HepG2 (cell line): ENCODE data around the gene NKAIN4. TPM values are rescaled to one million over a fixed set of nuclear protein-coding genes. Genes with fewer than 3 reads are reported as not detected.

ENCODE experiments used
- EEA1 ChIP-seq: sonication (generic); formaldehyde crosslinking; IDR thresholded peaks from 2 replicates; pipeline ENCODE4 v1.5.1; 2020; ENCODE audit warnings: mild to moderate bottlenecking, missing genetic modification reagents, borderline replicate concordance
- KDM2A ChIP-seq: sonication (generic); formaldehyde crosslinking; IDR thresholded peaks from 2 replicates; pipeline ENCODE4 v1.4.0; 2020; ENCODE audit warnings: low read depth, missing genetic modification reagents, borderline replicate concordance
- NBN ChIP-seq: fragments of 450-650 bp; conservative IDR thresholded peaks from 2 replicates; pipeline ENCODE4 v1.6.1; 2017
- NCOR1 ChIP-seq: fragments of 200-600 bp; sonication (generic); IDR thresholded peaks from 2 replicates; pipeline ENCODE4 v1.7.0; 2017; ENCODE audit warnings: antibody characterized with exemption, low read length, borderline replicate concordance
- POLR2AphosphoS2 ChIP-seq: IDR thresholded peaks from 2 replicates; pipeline ENCODE4 v1.6.1; 2011; ENCODE audit warnings: low read depth, low read length, improper control_type of control experiment
- REPIN1 ChIP-seq: sonication (generic); formaldehyde crosslinking; IDR thresholded peaks from 2 replicates; pipeline ENCODE4 v1.8.0; 2022; ENCODE audit warnings: missing genetic modification reagents, low read depth, mild to moderate bottlenecking, borderline replicate concordance
- SAFB2 ChIP-seq: sonication (generic); formaldehyde crosslinking; IDR thresholded peaks from 2 replicates; pipeline ENCODE4 v1.5.1; 2020; ENCODE audit warnings: missing genetic modification reagents, low read depth, mild to moderate bottlenecking, borderline replicate concordance
- ZMYM4 ChIP-seq: sonication (generic); formaldehyde crosslinking; IDR thresholded peaks from 2 replicates; pipeline ENCODE4 v1.8.1; 2023; ENCODE audit warnings: mild to moderate bottlenecking, missing genetic modification reagents
- ZNF441 ChIP-seq: sonication (generic); formaldehyde crosslinking; IDR thresholded peaks from 2 replicates; pipeline ENCODE4 v1.7.0; 2021; ENCODE audit warnings: missing genetic modification reagents, borderline replicate concordance
- polyA plus RNA-seq, 8 experiments: library from polyadenylated mRNA; depleted of rRNA in 3 of 8; stranded (reverse) in 7 of 8; unstranded in 1 of 8; fragments of >200 nt; fragmentation: Illumina TruSeq in 4 of 8; extraction: Trizol in 4 of 8; gene quantifications; 2 replicates each; pipeline versions ENCODE4 v1.2.1 to v1.2.3, GENCODE V29; 2011 to 2016; ENCODE audit warnings: low read depth in 4 of 8, missing spikeins in 1 of 8, mixed read lengths in 1 of 8; ENCODE audit not compliant: insufficient read depth in 1 of 8
- total RNA-seq, 5 experiments: library from RNA; depleted of rRNA; stranded (reverse); fragments of >200 nt; fragmentation: Illumina TruSeq; extraction: Trizol; gene quantifications; 2 replicates each; pipeline ENCODE4 v1.2.3, GENCODE V29; 2016; ENCODE audit warnings: low read depth in 1 of 5
- TF ChIP-seq, protein P1 (sequence below): sonication (generic); formaldehyde crosslinking; IDR thresholded peaks from 2 replicates; pipeline ENCODE4 v1.5.0; 2020; ENCODE audit warnings: mild to moderate bottlenecking, missing genetic modification reagents
- TF ChIP-seq, protein P2 (sequence below): sonication (generic); formaldehyde crosslinking; IDR thresholded peaks from 2 replicates; pipeline ENCODE4 v1.4.0; 2020; ENCODE audit warnings: missing genetic modification reagents
- TF ChIP-seq, protein P3 (sequence below): sonication (generic); formaldehyde crosslinking; IDR thresholded peaks from 2 replicates; pipeline ENCODE4 v1.5.1; 2020; ENCODE audit warnings: mild to moderate bottlenecking, missing genetic modification reagents, moderate library complexity
- TF ChIP-seq, protein P4 (sequence below): IDR thresholded peaks from 2 replicates; pipeline ENCODE4 v1.6.1; 2016; ENCODE audit warnings: missing compliant biosample characterization, missing genetic modification reagents, borderline replicate concordance

Gene NKAIN4
- total and polyA plus RNA-seq, 2 of the 13 experiments (the other 11 are each of a cell fraction or from before 2014, with no cell fraction given), result not detected

DNA sequence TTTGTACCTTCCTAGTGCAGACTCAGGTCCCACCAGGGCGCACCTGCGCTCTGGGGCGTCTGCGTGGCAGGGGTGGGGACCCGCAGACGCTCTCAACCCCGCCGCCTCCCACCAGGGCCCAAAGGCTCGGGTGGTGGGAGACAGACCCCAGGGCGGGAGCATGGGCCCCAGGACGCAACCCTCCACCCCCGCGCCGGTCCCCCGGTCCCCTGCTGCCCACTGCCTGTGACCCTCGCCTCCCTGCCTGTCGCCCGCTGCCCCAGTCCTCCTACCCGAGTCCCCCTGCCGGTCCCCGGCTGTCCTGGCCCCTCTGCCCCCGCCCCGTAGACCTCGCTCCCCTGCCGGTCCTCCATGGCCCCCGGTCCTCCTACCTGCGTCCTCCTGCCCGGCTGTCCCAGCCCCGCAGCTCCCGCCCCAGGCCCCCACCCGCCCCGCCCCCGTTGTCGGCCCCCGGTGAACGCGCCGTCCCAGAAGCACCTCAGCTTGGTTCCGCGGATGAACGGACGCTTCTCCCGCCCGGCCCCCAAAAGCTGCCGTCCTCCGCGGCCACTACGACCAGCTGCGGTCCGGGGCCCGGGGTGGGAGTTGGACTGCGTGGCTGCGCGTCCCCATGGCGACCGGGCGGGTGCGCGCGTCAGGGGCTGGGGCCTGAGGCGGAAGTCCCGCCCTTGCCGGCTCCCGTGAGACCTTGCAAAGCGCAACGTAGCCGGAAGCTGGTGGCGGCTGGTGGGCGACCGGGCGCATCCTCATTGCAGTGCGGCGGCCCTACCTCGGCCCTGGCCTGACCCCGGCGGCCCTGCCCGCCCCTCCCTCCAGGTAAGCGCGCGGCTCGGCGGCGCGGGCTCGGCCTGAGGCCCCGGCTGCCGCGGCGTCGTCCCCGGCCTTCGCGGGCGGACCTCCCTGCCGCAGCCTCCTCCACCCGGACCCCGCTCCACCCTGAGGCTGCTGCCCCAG is 18.1 kb upstream of the NKAIN4 start, which contains the start of gene ARFGAP1 (continued):
- TF ChIP-seq, protein P1, sequence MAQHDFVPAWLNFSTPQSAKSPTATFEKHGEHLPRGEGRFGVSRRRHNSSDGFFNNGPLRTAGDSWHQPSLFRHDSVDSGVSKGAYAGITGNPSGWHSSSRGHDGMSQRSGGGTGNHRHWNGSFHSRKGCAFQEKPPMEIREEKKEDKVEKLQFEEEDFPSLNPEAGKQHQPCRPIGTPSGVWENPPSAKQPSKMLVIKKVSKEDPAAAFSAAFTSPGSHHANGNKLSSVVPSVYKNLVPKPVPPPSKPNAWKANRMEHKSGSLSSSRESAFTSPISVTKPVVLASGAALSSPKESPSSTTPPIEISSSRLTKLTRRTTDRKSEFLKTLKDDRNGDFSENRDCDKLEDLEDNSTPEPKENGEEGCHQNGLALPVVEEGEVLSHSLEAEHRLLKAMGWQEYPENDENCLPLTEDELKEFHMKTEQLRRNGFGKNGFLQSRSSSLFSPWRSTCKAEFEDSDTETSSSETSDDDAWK (CRISPR knock-in tag), result no peak
- TF ChIP-seq KDM2A (CRISPR knock-in tag), result peak; percentile 81
- TF ChIP-seq, protein P2, sequence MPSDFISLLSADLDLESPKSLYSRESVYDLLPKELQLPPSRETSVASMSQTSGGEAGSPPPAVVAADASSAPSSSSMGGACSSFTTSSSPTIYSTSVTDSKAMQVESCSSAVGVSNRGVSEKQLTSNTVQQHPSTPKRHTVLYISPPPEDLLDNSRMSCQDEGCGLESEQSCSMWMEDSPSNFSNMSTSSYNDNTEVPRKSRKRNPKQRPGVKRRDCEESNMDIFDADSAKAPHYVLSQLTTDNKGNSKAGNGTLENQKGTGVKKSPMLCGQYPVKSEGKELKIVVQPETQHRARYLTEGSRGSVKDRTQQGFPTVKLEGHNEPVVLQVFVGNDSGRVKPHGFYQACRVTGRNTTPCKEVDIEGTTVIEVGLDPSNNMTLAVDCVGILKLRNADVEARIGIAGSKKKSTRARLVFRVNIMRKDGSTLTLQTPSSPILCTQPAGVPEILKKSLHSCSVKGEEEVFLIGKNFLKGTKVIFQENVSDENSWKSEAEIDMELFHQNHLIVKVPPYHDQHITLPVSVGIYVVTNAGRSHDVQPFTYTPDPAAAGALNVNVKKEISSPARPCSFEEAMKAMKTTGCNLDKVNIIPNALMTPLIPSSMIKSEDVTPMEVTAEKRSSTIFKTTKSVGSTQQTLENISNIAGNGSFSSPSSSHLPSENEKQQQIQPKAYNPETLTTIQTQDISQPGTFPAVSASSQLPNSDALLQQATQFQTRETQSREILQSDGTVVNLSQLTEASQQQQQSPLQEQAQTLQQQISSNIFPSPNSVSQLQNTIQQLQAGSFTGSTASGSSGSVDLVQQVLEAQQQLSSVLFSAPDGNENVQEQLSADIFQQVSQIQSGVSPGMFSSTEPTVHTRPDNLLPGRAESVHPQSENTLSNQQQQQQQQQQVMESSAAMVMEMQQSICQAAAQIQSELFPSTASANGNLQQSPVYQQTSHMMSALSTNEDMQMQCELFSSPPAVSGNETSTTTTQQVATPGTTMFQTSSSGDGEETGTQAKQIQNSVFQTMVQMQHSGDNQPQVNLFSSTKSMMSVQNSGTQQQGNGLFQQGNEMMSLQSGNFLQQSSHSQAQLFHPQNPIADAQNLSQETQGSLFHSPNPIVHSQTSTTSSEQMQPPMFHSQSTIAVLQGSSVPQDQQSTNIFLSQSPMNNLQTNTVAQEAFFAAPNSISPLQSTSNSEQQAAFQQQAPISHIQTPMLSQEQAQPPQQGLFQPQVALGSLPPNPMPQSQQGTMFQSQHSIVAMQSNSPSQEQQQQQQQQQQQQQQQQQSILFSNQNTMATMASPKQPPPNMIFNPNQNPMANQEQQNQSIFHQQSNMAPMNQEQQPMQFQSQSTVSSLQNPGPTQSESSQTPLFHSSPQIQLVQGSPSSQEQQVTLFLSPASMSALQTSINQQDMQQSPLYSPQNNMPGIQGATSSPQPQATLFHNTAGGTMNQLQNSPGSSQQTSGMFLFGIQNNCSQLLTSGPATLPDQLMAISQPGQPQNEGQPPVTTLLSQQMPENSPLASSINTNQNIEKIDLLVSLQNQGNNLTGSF (CRISPR knock-in tag), result no peak
- TF ChIP-seq, protein P3, sequence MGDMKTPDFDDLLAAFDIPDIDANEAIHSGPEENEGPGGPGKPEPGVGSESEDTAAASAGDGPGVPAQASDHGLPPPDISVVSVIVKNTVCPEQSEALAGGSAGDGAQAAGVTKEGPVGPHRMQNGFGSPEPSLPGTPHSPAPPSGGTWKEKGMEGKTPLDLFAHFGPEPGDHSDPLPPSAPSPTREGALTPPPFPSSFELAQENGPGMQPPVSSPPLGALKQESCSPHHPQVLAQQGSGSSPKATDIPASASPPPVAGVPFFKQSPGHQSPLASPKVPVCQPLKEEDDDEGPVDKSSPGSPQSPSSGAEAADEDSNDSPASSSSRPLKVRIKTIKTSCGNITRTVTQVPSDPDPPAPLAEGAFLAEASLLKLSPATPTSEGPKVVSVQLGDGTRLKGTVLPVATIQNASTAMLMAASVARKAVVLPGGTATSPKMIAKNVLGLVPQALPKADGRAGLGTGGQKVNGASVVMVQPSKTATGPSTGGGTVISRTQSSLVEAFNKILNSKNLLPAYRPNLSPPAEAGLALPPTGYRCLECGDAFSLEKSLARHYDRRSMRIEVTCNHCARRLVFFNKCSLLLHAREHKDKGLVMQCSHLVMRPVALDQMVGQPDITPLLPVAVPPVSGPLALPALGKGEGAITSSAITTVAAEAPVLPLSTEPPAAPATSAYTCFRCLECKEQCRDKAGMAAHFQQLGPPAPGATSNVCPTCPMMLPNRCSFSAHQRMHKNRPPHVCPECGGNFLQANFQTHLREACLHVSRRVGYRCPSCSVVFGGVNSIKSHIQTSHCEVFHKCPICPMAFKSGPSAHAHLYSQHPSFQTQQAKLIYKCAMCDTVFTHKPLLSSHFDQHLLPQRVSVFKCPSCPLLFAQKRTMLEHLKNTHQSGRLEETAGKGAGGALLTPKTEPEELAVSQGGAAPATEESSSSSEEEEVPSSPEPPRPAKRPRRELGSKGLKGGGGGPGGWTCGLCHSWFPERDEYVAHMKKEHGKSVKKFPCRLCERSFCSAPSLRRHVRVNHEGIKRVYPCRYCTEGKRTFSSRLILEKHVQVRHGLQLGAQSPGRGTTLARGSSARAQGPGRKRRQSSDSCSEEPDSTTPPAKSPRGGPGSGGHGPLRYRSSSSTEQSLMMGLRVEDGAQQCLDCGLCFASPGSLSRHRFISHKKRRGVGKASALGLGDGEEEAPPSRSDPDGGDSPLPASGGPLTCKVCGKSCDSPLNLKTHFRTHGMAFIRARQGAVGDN (CRISPR knock-in tag), result peak; percentile 80
- TF ChIP-seq NCOR1, result no peak
- TF ChIP-seq POLR2AphosphoS2, result no peak
- TF ChIP-seq SAFB2 (CRISPR knock-in tag), result peak; percentile 35; the same call in 1 of the 2 replicates
- TF ChIP-seq, protein P4, sequence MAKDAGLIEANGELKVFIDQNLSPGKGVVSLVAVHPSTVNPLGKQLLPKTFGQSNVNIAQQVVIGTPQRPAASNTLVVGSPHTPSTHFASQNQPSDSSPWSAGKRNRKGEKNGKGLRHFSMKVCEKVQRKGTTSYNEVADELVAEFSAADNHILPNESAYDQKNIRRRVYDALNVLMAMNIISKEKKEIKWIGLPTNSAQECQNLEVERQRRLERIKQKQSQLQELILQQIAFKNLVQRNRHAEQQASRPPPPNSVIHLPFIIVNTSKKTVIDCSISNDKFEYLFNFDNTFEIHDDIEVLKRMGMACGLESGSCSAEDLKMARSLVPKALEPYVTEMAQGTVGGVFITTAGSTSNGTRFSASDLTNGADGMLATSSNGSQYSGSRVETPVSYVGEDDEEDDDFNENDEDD (CRISPR knock-in tag), result peak; percentile 84; the same call in 1 of the 2 replicates
- TF ChIP-seq ZMYM4 (CRISPR knock-in tag), result peak; percentile 59
- TF ChIP-seq ZNF441, result peak; percentile 75; the same call in 1 of the 2 replicates
- TF ChIP-seq EEA1 (CRISPR knock-in tag), result peak; percentile 47; the same call in 1 of the 2 replicates
- no peak for TF ChIP-seq NBN
- peak; percentile 79 for TF ChIP-seq REPIN1
